Psoas muscle (tissue), 8 donors: ENCODE results near the gene RRAS2. TPM values are rescaled to one million over a fixed set of nuclear protein-coding genes. Genes with fewer than 3 reads are reported as not detected.
A peak's percentile ranks its signal among the peaks of the same experiment; 100 is the strongest.

Experiments
- ATAC-seq, 4 donors: fragments of 200-7000 bp; cut with Tn5 transposase; one replicate each; pipeline ENCODE4 v1.9.1; 2020; ENCODE audit warnings: moderate library complexity in 3 of 4, mild to moderate bottlenecking in 2 of 4
- DNase-seq, 2 donors: peaks; one replicate each; pipeline ENCODE4 v3.0.0-alpha.2; 2020
- H3K27ac ChIP-seq: fragments of 200-600 bp; one replicate; pipeline ENCODE4 v1.8.0; 2022
- H3K27me3 ChIP-seq, 3 donors: fragments of 200-600 bp in 1 of 3; one replicate each; pipeline versions ENCODE4 v1.6.1 to v1.8.0; 2013 to 2022; ENCODE audit warnings: low read length in 2 of 3, mild to moderate bottlenecking in 2 of 3, moderate library complexity in 1 of 3; ENCODE audit not compliant: insufficient read depth in 3 of 3
- H3K36me3 ChIP-seq, 2 donors: fragments of 200-600 bp in 1 of 2; one replicate each; pipeline versions ENCODE4 v1.6.1 to v1.8.0; 2013 to 2022; ENCODE audit warnings: low read depth in 1 of 2, mild to moderate bottlenecking in 1 of 2, moderate library complexity in 1 of 2; ENCODE audit not compliant: insufficient read depth in 1 of 2
- H3K4me1 ChIP-seq: fragments of 200-600 bp; one replicate; pipeline ENCODE4 v1.8.0; 2022
- H3K4me3 ChIP-seq: fragments of 200-600 bp; one replicate; pipeline ENCODE4 v1.8.0; 2022; ENCODE audit warnings: mild to moderate bottlenecking
- H3K9me3 ChIP-seq: fragments of 200-600 bp; one replicate; pipeline ENCODE4 v1.8.0; 2022
- WGBS, 3 donors: extraction: QIAGEN DNeasy Blood & Tissue Kit; methylation state at CpG; one replicate each; pipeline versions ENCODE4 v1.1.6 to v1.1.7; 2013; 5-methylcytosine and 5-hydroxymethylcytosine counted together
- intact Hi-C, 2 donors: fragments of 100-400 bp; cut with DNase I; formaldehyde crosslinking; loops; one replicate each; pipeline versions ENCODE4 v1.11.0 to v1.14.2; 2022
- polyA plus RNA-seq, 3 donors: library from polyadenylated mRNA; stranded (reverse); fragments of 200-250 nt; gene quantifications; one replicate each; pipeline ENCODE4 v1.2.3, GENCODE V29; 2013
- total RNA-seq, 4 donors: library from RNA; stranded (reverse); fragmentation: NEBNext Ultra II Directional in 2 of 4; extraction: Animal tissue kit (Norgen Biotek cat#: 25700) in 2 of 4; gene quantifications; one replicate each; pipeline versions ENCODE4 v1.2.1 to v1.2.4, GENCODE V29; 2021 to 2023
- TF ChIP-seq, protein P1 (sequence below): fragments of 200-600 bp; IDR thresholded peaks from one replicate; pipeline ENCODE4 v1.8.0; 2022; ENCODE audit warnings: antibody characterized with exemption
- donor health status: healthy with polysubstance abuse.
- donor health status: DM: no; HTN: no; CAD: no; lungs with moderate emphysema.
- donor health status: Bipolar disorder and iron deficiency.
- donor health status: healthy.
- donor health status: DM: yes; HTN: yes; CAD: no.
- donor health status: DM: no; HTN: no; CAD: no.
- donor health status: DM: no; HTN: no; CAD: no.
- donor health status: DM: yes; HTN: yes; CAD: no.

RRAS2 gene
- total and polyA plus RNA-seq, 7 donors, result 44.3 to 89.8 (median 54.0) TPM

DNA sequence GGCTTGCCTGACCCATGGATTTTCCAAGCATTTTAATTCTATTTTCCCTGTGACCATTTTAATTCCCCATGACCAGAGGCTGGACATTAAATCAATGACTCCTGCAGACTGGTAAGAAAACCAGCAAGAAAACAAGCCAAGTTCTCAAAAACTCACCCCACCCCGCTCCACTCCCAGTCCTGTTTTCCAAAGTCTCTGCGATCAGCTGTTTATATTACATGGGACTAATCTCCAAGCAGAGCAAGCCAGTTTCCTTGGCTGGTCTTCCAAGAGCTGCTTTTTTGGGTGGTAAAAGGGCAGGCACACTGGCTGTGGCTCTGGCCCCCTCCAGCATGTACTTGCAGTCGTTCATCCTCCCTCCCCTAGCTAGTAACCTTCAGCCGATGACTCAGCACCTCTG lies 97.9 kb downstream of the RRAS2 start:
- no peak for DNase-seq
- intact Hi-C loops, result no loop called here
- WGBS, 3 donors, result 24 to 53% (median 31%) methylated on average over 4 of the region's 4 CpGs
- Histone ChIP-seq H3K9me3 (no peaks in the 10 kb centered on the region), H3K36me3 (peaks cover 0 to 10% of the 10 kb centered on the region in 2 donors), H3K4me3 (no peak overlapping the region), H3K27me3 (peaks cover 0 to 23% (median 5%) of the 10 kb centered on the region in 3 donors), H3K4me1 (no peaks in the 10 kb centered on the region), H3K27ac (no peak overlapping the region)
- ATAC-seq, result no peak
- TF ChIP-seq, protein P1, sequence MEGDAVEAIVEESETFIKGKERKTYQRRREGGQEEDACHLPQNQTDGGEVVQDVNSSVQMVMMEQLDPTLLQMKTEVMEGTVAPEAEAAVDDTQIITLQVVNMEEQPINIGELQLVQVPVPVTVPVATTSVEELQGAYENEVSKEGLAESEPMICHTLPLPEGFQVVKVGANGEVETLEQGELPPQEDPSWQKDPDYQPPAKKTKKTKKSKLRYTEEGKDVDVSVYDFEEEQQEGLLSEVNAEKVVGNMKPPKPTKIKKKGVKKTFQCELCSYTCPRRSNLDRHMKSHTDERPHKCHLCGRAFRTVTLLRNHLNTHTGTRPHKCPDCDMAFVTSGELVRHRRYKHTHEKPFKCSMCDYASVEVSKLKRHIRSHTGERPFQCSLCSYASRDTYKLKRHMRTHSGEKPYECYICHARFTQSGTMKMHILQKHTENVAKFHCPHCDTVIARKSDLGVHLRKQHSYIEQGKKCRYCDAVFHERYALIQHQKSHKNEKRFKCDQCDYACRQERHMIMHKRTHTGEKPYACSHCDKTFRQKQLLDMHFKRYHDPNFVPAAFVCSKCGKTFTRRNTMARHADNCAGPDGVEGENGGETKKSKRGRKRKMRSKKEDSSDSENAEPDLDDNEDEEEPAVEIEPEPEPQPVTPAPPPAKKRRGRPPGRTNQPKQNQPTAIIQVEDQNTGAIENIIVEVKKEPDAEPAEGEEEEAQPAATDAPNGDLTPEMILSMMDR, result no peak

DNA sequence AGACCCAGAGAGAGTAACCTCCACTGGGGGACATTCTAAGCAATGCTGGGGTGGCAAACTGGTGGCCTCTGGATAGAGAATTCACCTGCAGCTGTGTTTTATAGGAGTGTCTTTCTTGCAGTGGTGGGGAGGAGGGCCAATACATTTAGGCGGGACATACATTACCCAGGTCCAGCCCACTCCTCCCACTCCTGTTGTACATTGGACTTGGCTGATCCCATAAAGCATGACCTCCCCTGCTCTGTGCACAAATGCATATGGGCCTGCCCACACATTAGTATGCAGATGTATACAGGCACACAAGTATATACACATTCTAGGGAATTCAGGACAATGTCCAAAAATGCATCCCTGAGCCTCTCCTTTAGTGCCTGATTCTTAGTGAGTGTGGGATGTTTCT lies 99.1 kb downstream of the RRAS2 start:
- H3K9me3 ChIP-seq, result no peaks in the 10 kb centered on the region
- intact Hi-C loops, result no loop called here
- 94 to 95% (median 95%) methylated on average over 1 of the region's 1 CpG for WGBS, 3 donors
- ATAC-seq, result peak in 1 of 4 donors; percentile 7
- no peak overlapping the region for H3K4me3 ChIP-seq
- no peak overlapping the region for H3K27ac ChIP-seq
- TF ChIP-seq, protein P1, result no peak
- H3K27me3 ChIP-seq, result peaks cover 0 to 23% (median 5%) of the 10 kb centered on the region in 3 donors
- DNase-seq, result no peak
- H3K36me3 ChIP-seq, result no peaks in the 10 kb centered on the region
- no peaks in the 10 kb centered on the region for H3K4me1 ChIP-seq

DNA sequence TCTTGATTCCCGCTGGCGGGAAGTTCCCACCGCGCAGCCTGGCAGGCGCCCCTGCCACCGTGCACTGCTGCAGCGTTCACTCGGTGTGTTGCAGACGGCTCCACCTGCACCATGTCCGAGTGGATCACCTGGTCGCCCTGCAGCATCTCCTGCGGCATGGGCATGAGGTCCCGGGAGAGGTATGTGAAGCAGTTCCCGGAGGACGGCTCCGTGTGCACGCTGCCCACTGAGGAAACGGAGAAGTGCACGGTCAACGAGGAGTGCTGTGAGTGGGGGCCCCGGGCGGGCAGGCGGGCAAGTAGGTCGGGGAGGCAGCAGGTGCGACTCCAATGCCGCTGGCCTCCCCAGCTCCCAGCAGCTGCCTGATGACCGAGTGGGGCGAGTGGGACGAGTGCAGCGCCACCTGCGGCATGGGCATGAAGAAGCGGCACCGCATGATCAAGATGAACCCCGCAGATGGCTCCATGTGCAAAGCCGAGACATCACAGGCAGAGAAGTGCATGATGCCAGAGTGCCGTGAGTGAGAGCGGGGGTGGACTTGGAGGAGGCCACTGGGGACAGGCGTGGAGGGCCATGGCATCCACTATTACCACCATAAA lies 99.7 kb downstream of the RRAS2 start:
- WGBS, 3 donors, result 61 to 73% (median 61%) methylated on average over 38 of the region's 38 CpGs
- H3K36me3 ChIP-seq, result no peaks in the 10 kb centered on the region
- H3K4me1 ChIP-seq, result no peaks in the 10 kb centered on the region
- H3K4me3 ChIP-seq, result no peak overlapping the region
- peaks cover 0 to 23% (median 5%) of the 10 kb centered on the region in 3 donors for H3K27me3 ChIP-seq
- TF ChIP-seq, protein P1, result no peak
- DNase-seq (no peak), ATAC-seq (no peak)
- no peaks in the 10 kb centered on the region for H3K9me3 ChIP-seq
- H3K27ac ChIP-seq, result no peak overlapping the region
- intact Hi-C loops, result no loop called here

DNA sequence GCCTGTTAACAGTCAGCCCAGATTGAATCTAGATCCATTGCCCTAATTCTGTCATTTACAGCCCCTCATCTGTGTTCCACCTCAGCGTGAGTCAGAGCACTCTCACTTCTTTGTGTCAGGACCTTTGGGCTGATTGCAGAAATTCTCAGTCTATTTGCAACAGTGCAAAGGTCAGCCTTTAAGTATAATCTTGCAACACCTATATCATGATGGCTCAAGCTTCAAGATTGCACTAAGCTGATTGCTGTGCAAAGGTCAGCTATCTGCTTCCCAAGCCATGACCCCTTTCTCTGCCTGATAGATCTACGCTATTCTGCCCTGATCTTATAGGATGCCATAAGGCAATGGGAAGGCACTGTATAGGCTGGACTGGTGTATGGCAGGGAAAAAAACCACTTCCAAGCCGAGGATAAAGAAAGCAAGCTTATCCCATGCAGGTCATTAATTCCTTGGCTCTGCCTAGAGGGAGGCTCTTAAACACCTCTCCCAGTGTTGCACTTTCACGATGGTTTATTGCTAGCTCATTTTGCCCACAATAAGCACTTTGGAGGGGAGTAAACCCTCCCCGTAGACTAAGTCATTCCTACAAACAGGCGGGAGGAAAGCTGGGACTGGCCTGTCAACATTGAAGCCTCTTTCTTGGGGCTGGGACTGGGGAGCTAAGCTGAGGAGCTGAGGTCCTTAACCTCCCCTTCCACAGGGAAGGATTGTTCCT lies 100.6 kb downstream of the RRAS2 start:
- 68 to 75% (median 72%) methylated on average over 6 of the region's 6 CpGs for WGBS, 3 donors
- TF ChIP-seq, protein P1, result no peak

More for the DNA sequence above, 100.6 kb downstream of the RRAS2 start:
- H3K27ac ChIP-seq, result no peak overlapping the region
- no peaks in the 10 kb centered on the region for H3K4me1 ChIP-seq
- no peak overlapping the region for H3K4me3 ChIP-seq
- H3K27me3 ChIP-seq, result peaks cover 0 to 23% (median 5%) of the 10 kb centered on the region in 3 donors
- H3K9me3 ChIP-seq, result no peaks in the 10 kb centered on the region
- intact Hi-C loops, result no loop called here
- no peaks in the 10 kb centered on the region for H3K36me3 ChIP-seq
- ATAC-seq (no peak), DNase-seq (no peak)
